ENCODE measurements around the gene MSGN1.

- TF ChIP-seq POLR2AphosphoS5 (IDR thresholded peaks at IDR 0.05) = no peak
- TF ChIP-seq, protein P1, sequence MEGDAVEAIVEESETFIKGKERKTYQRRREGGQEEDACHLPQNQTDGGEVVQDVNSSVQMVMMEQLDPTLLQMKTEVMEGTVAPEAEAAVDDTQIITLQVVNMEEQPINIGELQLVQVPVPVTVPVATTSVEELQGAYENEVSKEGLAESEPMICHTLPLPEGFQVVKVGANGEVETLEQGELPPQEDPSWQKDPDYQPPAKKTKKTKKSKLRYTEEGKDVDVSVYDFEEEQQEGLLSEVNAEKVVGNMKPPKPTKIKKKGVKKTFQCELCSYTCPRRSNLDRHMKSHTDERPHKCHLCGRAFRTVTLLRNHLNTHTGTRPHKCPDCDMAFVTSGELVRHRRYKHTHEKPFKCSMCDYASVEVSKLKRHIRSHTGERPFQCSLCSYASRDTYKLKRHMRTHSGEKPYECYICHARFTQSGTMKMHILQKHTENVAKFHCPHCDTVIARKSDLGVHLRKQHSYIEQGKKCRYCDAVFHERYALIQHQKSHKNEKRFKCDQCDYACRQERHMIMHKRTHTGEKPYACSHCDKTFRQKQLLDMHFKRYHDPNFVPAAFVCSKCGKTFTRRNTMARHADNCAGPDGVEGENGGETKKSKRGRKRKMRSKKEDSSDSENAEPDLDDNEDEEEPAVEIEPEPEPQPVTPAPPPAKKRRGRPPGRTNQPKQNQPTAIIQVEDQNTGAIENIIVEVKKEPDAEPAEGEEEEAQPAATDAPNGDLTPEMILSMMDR (IDR thresholded peaks at IDR 0.05) = no peak
- no peak for TF ChIP-seq EP300 (IDR thresholded peaks at IDR 0.05)
- TF ChIP-seq POLR2A (IDR thresholded peaks at IDR 0.05) = no peak
These were observed 1.7 kb upstream of the MSGN1 start for GRCh38 chr2:17814601-17815000.
